IMR-90 (cell line): Measurements from ENCODE around the gene KLLN.
"Not testable (repeated sequence)": the region's sequence is repeated elsewhere in the genome, so short reads cannot be mapped to it uniquely, and the experiment has no call there.

Experiments
- BHLHE40 ChIP-seq: fragments of 150-350 bp; IDR thresholded peaks from 2 replicates; pipeline ENCODE4 v1.6.1; 2016; ENCODE audit warnings: mild to moderate bottlenecking, low read depth, low read length
- CEBPB ChIP-seq: IDR thresholded peaks from 2 replicates; pipeline ENCODE4 v1.6.1; 2012; ENCODE audit warnings: low read depth, low read length, improper control_type of control experiment
- MAFK ChIP-seq: IDR thresholded peaks from 2 replicates; pipeline ENCODE4 v1.6.1; 2012; ENCODE audit warnings: low read depth, low read length, improper control_type of control experiment
- MAZ ChIP-seq: IDR thresholded peaks from 2 replicates; pipeline ENCODE4 v1.6.1; 2012; ENCODE audit warnings: low read depth, mild to moderate bottlenecking, low read length, improper control_type of control experiment, moderate library complexity, borderline replicate concordance
- POLR2A ChIP-seq: IDR thresholded peaks from 2 replicates; pipeline ENCODE4 v1.6.1; 2012; ENCODE audit warnings: mild to moderate bottlenecking, low read depth, low read length
- RAD21 ChIP-seq: IDR thresholded peaks from 2 replicates; pipeline ENCODE4 v1.6.1; 2012; ENCODE audit warnings: low read length, improper control_type of control experiment
- TF ChIP-seq, protein P1 (sequence below): conservative IDR thresholded peaks from 2 replicates; pipeline ENCODE4 v1.5.1; 2012; ENCODE audit warnings: mild to moderate bottlenecking, low read depth, low read length, improper control_type of control experiment

GRCh38 chr10:87869139-87869538 lies 5.8 kb upstream of the KLLN start:
- TF ChIP-seq POLR2A, BHLHE40, CEBPB, RAD21, MAZ, MAFK: not testable (repeated sequence)
- TF ChIP-seq, protein P1, sequence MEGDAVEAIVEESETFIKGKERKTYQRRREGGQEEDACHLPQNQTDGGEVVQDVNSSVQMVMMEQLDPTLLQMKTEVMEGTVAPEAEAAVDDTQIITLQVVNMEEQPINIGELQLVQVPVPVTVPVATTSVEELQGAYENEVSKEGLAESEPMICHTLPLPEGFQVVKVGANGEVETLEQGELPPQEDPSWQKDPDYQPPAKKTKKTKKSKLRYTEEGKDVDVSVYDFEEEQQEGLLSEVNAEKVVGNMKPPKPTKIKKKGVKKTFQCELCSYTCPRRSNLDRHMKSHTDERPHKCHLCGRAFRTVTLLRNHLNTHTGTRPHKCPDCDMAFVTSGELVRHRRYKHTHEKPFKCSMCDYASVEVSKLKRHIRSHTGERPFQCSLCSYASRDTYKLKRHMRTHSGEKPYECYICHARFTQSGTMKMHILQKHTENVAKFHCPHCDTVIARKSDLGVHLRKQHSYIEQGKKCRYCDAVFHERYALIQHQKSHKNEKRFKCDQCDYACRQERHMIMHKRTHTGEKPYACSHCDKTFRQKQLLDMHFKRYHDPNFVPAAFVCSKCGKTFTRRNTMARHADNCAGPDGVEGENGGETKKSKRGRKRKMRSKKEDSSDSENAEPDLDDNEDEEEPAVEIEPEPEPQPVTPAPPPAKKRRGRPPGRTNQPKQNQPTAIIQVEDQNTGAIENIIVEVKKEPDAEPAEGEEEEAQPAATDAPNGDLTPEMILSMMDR: not testable (repeated sequence)
